CD4-positive, alpha-beta T cell treated with Interleukin-15 for 1 hour (primary cell): ENCODE data around the gene TPST2.
A peak's percentile ranks its signal among the peaks of the same experiment; 100 is the strongest.

Source experiments
- DNase-seq: peaks from one replicate; pipeline ENCODE4 v3.0.0-alpha.2; 2020

Gene TPST2

GRCh38 chr22:26579331-26579886, 10.5 kb downstream of the TPST2 start:
- peak; percentile 61 for DNase-seq

GRCh38 chr22:26577081-26577480, 12.9 kb downstream of the TPST2 start:
- DNase-seq: no peak

GRCh38 chr22:26576026-26576680, 13.8 kb downstream of the TPST2 start:
- no peak for DNase-seq

- no peak for DNase-seq
These were observed 15.8 kb downstream of the TPST2 start for GRCh38 chr22:26574001-26574723.

- DNase-seq: peak; percentile 63
These were observed 16.8 kb downstream of the TPST2 start for GRCh38 chr22:26573026-26573662.

- no peak for DNase-seq
These were observed 18.9 kb downstream of the TPST2 start for GRCh38 chr22:26570864-26571525.

GRCh38 chr22:26570115-26570514, 19.8 kb downstream of the TPST2 start:
- no peak for DNase-seq

- DNase-seq: no peak
These were observed 21.7 kb downstream of the TPST2 start for GRCh38 chr22:26568207-26568706.

- DNase-seq: no peak
These were observed 22.3 kb downstream of the TPST2 start for GRCh38 chr22:26567610-26568009.

- DNase-seq: no peak
These were observed 22.9 kb downstream of the TPST2 start for GRCh38 chr22:26566994-26567393.

GRCh38 chr22:26565889-26566288, 24.0 kb downstream of the TPST2 start:
- DNase-seq: no peak

GRCh38 chr22:26565181-26565580, 24.8 kb downstream of the TPST2 start:
- DNase-seq: no peak

- no peak for DNase-seq
These were observed 25.3 kb downstream of the TPST2 start for GRCh38 chr22:26564672-26565071.

- DNase-seq: no peak
These were observed 25.8 kb downstream of the TPST2 start for GRCh38 chr22:26564181-26564580.

GRCh38 chr22:26563022-26563421, 26.9 kb downstream of the TPST2 start:
- no peak for DNase-seq

GRCh38 chr22:26561756-26562417, 28.0 kb downstream of the TPST2 start:
- DNase-seq: no peak

GRCh38 chr22:26559961-26560575, 29.9 kb downstream of the TPST2 start:
- DNase-seq: no peak

- DNase-seq: no peak
These were observed 31.6 kb downstream of the TPST2 start for GRCh38 chr22:26558248-26558895.

GRCh38 chr22:26556904-26557303, 33.0 kb downstream of the TPST2 start:
- DNase-seq: no peak

- no peak for DNase-seq
These were observed 34.5 kb downstream of the TPST2 start for GRCh38 chr22:26555478-26555877.

- DNase-seq: no peak
These were observed 35.0 kb downstream of the TPST2 start for GRCh38 chr22:26554956-26555355.
